GM18867 (cell line): ENCODE results near the gene ABI3BP.

ENCODE experiments used
- ATAC-seq: cut with Tn5 transposase; IDR thresholded peaks from one replicate; pipeline ENCODE4 v1.9.1; 2021; ENCODE audit warnings: mild to moderate bottlenecking, moderate library complexity; ENCODE audit not compliant: unreplicated experiment

The ABI3BP gene

DNA sequence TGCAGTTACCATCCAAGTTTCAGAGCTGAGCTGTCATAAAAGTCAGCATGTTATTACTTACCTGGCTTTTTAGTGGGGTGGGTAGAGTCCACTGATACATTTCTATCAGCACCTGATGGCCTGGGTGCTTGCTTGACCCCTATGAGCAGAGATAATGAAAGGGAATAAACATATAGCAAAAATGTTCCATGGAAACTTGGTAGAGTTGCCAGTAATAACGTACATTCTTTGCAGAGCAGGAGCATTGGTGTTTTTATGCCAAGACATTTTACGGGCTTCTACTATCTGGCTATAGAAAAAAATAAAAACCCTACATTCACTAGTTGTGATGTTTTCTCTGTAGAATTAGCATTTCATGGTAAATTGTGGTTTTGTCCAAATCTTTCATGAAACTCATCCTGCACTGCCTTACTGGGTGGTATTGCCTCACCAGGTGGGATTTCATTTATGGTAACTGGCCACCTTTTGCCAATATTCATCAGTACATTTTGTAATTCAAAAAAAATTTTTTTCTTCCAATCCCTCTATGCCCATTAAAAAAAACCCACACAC, 213.1 kb downstream of the ABI3BP start:
- no peak for ATAC-seq

DNA sequence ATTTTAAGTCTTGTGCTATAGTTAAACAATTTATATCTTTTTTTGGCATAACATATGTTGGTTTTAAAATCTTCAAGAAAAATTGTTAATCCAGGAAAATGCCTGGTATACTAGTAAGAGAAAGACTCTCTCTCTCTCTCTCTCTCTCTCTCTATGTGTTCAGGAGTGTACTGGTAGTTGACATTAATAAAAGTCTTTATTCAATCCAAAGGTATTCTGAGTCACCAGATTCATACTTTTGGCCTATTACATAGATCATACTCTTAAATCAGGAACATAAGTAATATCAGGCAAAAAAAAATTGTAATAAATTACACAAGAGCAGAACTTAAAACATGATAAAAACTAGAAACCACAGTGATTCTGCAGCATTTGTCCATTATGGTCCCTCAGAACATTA, 213.7 kb downstream of the ABI3BP start:
- ATAC-seq: no peak

DNA sequence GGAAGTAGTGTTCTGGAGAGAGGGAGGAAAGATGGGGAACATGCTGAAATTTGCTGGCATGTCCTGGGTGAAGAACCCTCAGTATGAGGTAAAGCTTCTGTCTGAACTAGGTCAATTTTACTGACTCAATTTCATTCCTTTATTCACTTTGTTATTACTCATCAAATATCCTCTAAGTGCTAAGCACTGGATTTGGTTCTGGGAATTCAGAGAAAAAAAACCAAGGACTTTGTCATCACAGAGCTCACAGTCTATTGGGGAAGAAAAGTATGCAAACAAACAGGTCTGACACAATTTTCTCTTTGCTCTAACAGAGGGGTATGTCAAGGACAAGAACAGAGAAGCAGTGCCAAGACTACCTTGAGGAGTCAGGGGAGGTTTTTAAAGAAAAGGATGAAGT, 215.9 kb downstream of the ABI3BP start:
- no peak for ATAC-seq

DNA sequence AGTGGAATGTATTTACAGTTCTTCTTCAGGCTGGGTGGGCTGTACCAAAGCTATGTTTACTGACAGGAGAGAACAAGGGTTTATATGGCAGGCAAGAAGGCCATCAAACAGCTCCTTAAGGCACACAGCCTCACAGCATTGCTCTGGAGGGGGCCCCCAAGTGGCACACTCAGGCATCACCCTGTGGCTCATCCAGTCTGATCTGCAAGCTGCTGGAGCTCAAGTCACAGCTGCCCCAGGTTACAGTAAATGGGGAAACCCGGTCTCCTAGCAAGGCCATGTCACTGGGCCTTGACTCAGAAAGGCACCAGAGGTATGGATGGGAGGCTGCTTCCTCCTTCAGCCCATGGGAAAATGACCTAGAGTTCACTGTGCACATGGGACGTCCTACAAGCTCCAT, 216.5 kb downstream of the ABI3BP start:
- ATAC-seq: no peak

DNA sequence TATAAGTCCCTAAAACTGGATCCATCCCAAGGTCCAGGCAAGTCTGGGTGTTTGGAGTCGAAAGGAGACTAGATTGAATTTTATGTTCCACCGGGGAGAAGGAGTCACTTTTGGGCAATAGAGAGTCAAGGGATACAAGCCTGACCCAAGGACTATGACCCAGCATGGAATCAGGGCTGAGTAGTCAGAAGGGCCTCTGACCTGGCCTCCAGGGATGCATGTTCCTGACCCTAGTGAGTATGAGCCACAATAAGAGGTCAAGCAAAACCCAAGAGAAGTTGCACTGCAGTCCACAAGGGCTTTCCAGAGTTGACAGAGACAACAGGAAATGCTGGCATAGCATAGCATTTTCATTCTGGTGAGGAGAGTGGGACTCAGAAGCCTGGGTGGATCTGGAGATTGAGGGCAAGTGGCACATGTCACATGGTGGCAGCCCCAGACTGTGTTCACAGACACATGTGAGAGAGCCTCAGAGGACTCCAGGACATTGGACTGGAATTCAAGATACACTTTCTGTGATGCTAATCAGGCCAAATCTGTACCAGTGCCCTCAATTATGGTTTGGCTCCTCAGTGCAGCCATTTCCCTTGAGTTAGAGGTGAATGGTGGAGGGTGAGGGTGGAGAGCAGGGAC, 217.0 kb downstream of the ABI3BP start:
- ATAC-seq: no peak

DNA sequence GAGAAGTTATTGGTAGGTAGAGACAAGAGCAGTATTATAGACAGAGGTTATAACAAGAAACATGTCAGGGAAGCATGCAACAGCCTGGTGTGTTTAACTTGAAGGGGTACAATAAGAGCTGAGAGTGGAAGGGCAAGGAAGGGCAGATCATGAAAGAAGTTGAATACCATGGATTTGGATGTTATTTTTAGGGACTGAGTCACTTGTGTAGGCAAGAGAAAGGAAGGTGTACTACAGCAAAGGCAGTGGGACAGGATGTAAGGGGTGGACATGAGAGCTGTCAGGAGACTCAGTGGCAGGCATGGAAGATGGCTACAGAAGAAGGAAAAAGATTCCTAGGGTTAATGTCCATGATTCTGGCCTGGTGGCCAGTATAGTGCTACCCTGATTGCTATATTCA, 217.6 kb downstream of the ABI3BP start:
- ATAC-seq: no peak

DNA sequence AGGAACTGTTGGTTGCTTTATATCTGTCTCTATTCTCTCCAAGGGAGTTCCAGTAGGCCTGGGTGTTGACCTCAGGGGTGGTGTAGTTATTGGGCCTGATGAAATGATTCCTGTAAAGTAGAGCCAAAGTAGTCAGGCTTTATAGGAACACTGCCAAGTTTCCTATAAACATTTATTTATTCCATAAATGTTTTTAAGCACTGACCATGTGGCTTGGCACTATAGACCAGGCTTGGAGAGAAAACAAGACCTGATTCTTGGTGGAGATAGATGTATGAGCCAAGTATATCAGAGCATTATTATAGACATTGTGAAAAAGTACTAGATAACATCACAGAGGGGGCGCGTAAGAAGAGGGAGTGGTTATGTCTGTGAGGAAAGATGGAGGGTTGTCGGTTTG, 218.0 kb downstream of the ABI3BP start:
- ATAC-seq: no peak

DNA sequence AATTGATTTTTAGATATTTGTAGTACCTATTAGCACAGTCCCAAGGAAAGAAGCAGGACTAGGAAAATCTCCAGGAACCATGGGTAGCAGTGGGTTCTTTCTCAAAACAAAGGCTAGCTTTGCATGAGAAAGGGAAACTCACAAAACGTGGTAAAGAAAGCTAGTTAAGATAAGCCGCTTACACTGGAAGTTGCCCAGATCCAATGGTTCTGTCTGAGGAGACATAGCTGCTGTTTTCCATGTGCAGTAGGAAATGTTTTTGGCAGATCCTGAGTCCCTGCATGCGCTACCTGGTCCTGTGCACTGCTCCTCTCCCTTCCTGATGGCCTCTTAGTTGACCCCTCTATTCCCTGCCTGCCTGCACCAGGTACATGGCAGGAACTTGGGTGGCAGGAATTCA, 223.5 kb downstream of the ABI3BP start:
- no peak for ATAC-seq

DNA sequence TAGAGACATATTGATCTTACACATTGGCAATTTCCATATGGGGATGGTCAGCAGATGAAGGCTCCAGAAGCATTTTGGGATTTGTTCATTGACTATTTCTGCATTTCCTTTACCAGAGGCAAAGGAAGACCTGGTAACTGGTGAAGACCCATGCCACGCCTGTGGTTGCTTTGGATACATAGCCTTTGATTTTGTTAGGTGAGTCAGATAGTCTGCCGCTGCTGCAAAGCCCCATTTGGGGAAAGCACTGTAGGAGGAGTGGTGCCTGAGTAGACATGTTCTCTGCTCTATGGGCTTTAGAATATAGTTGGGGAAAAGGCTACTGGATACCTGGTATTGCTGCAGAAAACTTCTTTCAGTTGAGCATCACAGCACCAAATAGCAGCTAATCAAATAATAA, 227.2 kb downstream of the ABI3BP start:
- no peak for ATAC-seq

DNA sequence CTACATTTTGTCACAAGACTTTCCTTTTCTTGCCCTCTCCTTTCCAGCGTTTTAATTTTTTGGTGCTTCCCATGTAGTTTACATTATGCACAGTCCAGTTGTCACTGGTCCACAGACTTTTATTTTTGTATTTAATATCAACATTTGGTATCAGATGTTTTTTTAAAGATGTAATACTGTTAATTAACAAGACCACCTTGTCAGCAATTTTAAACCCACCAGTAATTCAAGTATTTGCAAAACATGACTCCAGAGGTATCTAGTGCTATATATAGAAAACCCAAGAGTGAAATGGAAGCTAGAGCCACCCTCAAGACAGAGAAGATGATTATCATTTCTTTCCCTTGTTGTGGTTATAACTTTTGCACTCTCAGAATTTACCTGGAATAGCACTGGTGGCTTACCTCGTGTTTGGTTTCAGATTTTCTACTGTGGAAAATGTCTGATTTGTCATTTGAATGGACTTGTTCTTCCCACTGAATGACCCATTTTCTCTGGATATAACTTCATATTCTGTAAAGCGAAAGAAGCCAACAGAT, 227.7 kb downstream of the ABI3BP start:
- no peak for ATAC-seq

DNA sequence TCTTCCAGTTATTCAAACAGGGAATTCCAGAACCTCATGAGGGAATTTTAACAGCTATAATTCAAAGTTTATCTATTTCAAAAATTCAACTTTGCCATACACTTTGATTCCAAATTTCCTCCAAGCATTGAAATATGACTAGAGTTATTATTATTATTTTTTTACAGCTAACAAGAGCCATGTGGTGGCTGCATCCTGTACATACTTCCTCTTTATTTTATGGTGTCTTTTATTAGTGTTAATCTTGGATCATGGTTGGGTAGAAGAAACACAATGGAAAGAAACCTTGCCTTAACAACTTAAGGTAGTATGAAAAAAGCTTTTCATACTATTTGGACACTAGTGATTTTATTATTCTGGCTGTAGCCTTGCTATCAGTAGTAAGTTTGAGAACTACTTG, 231.3 kb downstream of the ABI3BP start:
- ATAC-seq: no peak

DNA sequence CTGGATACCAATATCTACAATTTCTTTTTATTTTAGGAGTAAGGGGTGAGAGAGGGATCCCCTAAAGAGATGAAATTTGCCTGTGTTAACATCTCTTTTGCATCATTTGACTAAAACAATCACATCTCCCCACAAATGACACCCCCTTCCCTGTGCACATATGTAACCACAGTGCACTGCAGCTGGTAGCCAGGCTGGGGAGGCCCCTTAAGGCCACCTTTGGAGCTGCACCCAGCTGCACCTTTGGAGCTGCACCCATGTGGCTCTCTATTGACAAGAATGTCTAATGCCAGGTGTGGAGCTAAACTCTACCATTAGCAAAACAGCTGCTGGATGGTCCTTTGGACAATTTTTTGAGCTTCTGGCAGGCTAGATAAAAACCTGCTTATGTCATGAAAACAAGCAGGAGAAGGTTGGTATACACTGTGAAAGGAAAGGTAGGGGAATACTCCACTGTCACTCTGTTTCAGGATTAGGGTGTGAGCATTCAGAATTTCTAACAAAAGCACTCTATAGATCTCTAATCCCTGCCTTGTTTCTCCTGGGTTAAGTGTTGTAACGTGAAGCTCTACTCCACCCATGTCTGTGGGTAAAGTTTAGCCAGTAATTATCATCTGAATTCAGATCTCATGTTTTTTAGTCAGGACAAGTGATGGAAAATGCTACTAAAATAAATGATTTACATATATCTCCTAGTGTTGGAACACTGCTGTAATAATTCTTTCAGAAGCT, 231.8 kb downstream of the ABI3BP start:
- ATAC-seq: peak; percentile 91

DNA sequence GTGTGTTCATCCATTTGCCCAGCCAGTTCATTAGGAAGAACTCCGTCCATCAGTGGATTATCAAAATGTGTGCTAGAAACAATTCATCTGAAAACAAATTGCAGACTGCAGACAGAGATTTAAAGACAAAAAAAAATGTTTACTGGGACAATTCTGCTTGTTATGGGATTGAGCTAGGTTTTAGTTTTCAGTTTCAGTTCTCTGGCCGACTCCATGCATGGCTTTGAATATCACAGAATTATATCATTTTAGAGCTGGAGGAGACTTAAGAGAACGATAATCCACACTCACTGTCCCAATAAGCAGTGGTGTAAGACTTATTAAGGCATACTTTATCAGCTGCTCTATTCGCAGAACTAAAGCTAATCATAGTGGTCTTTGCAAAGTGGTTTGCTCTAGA, 232.8 kb downstream of the ABI3BP start:
- ATAC-seq: no peak

DNA sequence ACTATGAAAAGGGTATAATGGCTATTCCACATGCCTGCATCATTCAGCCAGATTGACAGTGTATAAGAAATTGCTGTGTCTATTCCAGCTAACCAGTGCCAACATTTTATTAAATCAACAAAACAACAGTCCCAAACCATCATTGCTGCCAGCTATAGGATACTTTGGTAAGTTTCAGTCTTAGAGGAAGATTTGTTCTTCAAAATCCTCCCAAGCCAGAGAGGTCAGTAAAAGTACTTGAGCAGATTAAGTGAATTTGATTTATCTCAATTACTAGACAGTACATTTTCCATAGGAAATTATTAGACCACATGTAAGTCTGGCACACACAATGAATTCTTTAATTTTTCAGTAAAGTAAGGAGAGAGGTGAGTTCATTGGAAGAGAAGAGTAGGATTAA, 233.3 kb downstream of the ABI3BP start:
- no peak for ATAC-seq

DNA sequence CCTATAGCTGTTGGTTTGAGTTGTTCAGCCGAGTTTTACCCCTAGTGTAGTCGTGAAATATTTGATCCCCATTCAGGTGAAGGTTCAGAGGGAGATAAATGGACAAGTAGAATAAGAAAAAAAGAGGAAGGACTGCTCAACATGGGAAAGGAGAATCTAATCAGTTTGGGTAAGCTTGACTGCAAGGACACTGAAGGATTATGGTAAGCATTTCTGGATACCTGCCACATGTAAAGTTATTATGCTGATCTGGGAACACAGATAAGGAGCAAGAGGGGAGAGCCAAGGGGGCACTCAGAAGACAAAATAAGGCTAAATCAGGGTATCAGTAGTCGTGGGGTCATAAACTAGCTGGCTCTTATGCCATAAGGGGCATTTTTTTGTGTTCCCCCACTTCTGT, 234.1 kb downstream of the ABI3BP start:
- no peak for ATAC-seq

DNA sequence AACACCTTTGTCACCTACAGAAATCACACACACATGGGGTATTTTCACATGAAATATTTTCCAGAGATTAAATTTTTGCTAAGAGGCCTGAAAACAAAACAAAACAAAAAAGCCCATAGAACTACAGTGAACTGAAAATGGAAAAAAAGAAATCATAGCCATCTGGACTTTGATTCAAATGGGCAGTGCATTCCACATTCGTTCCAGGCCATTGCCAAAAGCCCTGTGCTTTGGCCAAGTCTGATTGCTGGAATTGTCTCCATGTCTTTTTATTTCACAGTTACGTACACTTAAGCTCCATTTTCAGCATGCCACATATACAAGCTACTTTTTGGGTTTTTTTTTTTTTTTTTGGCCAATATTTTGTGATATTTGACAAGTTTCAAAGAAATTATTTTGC, 236.8 kb downstream of the ABI3BP start:
- ATAC-seq: no peak

DNA sequence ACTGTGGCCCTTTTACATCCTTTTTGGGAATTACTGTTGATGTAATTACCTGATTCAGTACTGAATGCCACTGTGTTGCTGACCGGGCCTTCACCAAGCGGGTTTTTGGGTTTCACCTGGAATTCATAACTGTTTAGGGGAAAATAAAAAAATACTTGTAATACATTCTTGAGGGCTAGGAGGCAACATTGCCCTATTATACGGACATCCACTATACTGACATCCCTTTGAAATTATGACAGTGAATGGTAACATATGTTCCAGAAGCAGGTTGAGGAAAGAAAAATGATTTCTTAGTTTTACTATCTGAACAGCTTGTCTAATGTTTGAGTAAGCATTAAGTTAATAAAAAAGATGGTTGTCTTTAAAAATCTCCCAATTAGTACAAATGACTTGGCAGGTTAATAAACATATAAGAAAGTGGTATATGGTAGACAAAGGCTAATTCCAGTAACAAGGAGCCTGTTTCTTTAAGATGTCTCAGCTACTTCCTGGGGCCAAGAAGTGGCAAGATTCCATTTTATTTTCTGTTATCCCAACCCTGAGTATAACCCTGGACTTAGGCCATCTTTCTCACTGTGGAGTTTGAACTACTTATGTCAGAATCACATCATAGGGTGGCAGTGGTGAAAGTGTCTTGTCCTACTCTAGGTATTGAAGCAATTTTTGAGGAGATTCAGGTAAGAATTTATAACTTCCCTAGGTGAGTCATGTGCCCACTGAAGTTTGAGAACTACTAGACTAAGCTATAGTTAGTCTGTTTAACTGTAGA, 238.5 kb downstream of the ABI3BP start:
- ATAC-seq: no peak

DNA sequence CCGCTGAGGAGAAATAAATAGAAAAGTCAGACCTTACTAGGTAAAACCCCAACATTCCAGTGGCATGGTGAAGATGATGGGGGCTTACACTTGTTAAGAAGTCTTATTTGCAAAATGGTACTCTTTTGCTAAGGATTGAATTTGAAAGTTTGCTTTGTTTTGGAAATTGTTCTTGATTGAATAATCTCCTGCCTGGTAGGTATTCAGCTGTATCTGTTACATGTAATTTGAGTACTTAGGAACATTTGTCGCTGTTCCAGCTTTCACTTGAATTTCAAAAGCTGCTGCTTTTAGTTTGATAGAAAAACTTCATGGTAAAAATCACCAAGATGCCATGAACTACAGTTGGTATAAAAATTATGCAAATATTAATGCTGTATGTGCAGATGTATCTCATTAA, 239.4 kb downstream of the ABI3BP start:
- ATAC-seq: no peak

DNA sequence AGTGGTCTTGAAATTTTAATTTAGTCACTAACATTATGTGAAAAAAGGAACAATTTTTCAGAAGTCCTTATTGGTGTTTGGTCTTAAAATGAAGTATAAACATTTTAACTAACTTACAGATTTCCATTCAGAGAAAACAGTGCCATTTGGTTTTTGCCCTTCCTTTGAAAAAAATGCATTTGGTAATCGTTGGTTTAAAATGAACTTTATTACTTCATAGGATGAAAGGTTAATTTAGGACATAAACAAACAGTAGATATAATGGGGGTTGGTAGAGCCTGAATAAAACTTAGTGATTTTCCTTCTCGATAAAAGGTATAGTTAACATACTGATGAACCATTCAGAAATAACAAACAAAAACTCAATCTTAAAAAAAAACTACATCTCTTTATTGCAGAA, 244.3 kb downstream of the ABI3BP start:
- ATAC-seq: no peak

DNA sequence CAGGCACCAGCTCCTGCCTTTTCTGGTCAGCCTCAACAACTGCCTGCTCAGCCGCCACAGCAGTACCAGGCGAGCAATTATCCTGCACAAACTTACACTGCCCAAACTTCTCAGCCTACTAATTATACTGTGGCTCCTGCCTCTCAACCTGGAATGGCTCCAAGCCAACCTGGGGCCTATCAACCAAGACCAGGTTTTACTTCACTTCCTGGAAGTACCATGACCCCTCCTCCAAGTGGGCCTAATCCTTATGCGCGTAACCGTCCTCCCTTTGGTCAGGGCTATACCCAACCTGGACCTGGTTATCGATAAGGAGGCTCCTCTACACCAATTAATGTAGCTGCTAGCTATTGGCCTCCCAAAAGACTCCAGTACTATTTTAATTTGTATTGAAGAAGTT, 245.0 kb downstream of the ABI3BP start:
- ATAC-seq: no peak

DNA sequence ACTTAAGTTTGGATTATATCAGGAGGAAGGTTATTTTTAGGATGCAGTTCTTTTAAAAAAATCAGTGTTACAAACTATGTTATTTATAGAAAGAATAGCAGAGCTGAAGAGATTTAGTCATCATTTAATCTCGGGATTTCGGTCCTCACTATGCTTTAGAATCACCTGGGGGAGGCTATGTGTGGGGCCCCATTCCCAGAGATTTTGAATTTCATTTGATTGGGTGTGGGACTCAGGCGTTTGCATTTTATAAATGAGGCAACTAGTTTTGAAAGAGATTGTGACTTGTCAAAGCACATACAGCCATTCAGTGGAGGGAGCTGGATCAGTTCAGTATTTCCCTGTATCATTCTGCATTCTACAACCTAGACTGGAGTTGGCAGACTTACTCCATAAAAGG, 247.1 kb downstream of the ABI3BP start:
- ATAC-seq: no peak

DNA sequence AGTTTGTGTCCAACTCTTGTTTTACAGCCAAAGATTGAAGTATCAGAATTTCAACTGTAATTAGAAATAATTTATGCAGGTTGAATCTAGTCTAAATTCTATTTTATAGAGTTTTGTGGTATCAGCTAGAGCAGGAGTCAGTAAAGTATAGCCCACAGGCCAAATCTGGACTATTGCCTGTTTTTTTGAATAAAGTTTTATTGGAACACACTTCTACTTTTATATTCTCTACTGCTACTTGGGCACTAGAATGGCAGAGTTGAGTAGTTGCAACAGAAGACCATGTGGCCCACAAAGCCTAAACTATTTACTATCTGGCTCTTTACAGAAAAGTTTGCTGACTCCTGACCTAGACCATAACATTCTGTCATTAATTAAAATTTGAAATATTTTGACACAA, 247.6 kb downstream of the ABI3BP start:
- no peak for ATAC-seq
